ENCODE measurements around the gene SLIT3.

Gene SLIT3

DNA sequence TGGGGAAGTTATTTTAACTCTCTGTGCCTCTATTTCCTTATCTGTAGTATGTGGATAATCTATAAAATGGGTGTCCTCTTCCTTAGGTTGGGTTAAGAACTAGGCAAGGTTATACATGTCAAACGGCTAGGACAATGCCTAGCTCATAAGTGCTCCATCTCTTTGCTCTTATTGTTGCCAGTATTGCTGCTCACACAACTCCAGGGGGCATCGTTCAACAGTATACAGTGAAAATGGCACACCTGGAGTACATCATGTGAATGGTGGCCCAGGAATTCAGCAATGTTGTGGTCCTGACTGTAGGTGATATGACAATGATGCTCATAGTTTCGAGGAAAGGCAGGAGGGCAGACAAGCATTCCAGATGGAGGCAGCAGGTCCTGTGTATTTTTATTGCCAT, 30.1 kb downstream of the SLIT3 start:
- DNase-seq (ENCODE audit: low read depth in 4 of 4, low spot score in 1 of 4), result no peak

DNA sequence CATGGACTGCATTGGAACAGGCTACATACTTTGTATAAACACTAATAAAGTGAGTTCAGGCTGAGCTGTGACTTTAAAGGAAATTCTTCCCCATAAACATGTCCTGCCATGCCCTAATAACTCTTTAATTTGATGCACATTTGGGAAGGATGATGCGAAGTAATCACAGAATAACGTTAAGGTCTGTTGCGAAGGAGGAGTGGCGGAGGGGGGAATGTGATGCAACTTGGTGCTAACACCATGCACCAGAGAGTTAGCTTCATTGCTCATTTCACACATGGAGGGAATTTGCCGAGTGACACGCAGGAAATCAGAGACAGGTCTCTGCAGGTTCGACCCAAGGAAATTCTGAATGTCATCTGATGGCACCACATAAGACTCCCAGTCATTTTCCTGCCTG, 32.9 kb downstream of the SLIT3 start:
- no peak for DNase-seq (ENCODE audit: low read depth in 4 of 4, low spot score in 1 of 4)

DNA sequence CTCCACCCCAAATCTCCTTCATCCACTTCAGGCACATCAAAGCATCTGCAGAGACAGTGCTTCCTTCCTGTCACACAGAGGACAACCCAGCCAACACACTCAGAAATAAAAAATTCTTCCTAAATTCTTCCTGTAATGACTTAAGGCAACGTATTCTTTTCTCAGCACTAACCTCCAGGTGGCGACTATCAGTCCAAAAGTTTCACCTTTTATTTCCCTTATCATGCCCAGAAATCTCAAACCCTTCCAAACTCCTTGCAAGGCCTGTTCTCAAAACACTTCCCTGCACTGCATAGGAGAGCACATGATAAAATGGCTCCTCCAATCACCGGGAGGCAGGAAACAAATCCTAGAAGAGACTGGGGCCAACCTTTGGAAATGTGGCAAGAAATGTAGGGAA, 35.1 kb downstream of the SLIT3 start:
- no peak for DNase-seq (ENCODE audit: low read depth in 4 of 4, low spot score in 1 of 4)

DNA sequence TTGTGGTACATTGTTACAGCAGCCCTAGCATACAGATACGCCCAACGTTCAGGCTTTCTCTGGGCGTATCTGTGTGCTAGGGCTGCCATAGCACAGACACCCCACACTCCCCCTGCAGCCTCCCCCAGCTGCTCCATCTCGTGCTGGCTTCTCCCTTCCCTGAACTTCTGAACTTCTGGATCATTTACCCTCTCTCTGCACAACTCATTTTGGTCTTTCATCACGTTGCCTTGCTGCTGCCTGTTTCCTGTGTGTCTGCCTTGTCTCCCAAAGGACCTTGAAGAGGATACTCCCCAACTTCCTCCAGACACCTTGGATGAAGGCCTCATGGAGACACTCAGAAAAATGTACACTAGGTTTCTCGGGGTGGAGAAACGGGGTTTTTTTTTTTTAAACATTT, 37.3 kb downstream of the SLIT3 start:
- no peak for DNase-seq (ENCODE audit: low read depth in 4 of 4, low spot score in 1 of 4)

DNA sequence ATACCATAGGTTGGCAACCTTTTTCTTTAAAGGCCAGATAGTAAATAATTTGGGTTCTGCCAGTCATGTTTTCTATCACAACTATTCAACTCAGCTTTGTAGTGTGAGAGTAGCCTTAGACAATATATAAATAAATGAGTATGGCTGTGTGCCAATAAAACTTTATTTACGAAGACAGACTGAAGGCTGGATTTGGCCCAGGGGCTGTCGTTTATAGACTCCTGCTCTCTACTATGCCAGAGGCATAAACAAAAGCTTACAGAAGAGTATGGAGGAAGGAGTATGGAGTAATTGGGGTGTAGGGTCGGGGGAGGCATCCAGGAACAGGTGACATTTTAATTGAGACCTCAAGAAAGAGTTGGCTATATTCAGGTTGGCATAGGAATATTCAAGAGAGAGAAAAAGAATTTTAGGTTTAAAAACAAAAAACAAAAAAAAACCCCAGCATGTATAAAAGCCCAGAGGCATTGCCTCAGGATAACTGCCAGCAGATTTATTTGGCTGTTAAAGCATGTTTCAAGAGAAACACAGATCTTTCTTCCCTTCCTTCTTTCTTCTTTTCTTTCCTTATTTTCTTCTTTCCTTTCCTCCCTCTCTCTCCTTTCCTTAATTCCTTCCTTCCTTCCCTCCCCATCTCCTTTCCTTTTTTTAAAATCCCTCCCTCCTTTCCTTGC, 39.9 kb downstream of the SLIT3 start:
- no peak for DNase-seq (ENCODE audit: low read depth in 4 of 4, low spot score in 1 of 4)

DNA sequence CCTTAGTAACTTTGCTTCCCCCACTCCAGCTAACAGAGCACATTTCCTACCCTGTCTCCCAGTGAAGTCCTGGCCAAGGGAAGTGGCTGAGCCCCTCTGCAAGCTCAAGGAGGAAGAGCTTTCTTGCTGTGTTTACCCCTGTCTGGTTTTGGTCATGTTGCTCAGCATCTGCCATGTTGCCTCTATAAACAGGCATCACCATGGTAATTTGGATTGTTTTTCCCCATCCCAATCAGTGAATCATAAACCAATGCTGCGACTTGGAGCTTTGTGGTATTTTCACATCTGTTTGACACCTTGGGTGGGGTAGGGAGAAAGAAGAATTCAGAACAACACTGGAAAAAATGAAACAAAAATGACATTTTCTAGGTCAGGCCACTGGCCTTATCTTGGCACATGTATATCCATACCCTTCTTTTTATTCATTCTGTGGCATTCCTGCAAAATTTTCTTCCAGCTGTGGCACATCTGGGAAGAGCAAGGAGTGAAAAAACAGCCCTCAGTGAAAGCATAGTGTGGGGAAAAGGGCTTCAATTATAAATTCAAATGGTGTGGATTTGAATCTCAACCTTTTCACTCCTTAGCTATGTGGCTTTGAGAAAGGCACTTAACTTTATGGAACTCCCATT, 42.5 kb downstream of the SLIT3 start:
- DNase-seq (ENCODE audit: low read depth in 4 of 4, low spot score in 1 of 4), result no peak

DNA sequence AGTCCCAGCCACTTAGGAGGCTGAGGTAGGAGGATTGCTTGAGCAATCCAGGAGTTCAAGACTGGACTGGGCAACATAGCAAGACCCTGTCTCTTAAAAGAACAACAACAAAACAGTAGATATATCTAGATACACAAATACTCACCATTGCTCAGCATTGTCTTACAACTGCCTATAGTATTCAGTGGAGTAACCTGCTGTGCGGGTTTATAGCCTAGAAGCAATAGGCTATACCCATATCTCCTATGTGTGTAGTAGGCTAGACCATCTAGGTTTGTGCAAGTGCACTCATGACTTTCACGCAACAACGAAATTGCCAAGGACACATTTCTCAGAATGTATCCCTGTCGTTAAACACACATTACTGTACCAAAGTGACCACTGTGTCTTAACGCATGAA, 44.7 kb downstream of the SLIT3 start:
- no peak for DNase-seq (ENCODE audit: low read depth in 4 of 4, low spot score in 1 of 4)

DNA sequence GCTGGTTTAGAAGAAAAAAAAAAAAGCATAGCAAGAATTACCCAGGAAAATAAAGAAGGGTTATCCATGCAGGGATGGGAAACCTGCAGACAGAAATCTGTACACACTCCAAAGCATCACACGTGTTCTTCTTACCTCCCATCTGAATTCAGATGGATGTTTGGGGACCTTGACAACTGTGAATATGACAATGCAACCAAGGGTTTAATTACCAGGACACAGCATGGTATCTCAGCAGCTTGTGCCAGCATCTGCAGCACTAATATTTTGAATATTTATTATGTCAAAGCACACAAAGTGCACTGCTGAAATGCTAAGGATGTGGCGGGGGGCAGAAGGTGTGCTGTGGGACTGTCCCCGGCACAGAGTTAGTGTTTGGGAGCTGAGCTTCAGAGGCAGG, 47.9 kb downstream of the SLIT3 start:
- DNase-seq (ENCODE audit: low read depth in 4 of 4, low spot score in 1 of 4), result no peak

DNA sequence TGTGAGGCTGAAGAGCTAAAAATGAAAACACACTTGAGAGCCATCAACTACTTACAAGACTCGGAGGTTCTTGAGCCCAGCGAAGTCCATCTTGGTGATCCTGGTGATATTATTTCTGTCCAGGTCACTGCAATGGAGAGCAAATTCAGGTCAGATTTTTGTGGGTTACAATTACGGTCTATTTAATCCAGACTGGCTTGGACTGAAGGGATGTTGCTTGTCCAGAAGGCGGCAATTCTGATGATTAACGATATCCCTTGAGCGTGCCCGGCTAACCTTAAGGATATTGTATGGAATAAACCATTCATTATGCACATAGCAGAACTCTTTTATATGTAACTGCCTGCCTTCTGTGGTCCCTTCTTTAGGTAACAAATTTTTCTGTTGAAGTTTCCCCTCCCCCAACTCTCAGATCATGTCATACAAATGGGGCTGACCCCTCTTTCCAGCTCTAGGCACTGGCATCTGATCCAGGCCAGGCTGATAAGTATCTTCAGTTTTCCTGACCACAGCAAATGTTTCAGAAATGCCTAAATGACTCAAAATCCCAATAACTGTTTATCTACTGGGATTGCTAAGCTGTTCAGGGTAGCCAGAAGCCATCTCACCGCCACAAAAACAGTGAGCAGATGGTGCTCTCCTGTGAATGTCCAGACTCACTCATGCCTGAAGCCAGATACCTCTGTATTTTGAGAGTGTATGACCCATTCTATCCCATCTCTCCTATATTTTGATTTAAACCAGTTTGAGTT, 49.4 kb downstream of the SLIT3 start:
- no peak for DNase-seq (ENCODE audit: low read depth in 4 of 4, low spot score in 1 of 4)

DNA sequence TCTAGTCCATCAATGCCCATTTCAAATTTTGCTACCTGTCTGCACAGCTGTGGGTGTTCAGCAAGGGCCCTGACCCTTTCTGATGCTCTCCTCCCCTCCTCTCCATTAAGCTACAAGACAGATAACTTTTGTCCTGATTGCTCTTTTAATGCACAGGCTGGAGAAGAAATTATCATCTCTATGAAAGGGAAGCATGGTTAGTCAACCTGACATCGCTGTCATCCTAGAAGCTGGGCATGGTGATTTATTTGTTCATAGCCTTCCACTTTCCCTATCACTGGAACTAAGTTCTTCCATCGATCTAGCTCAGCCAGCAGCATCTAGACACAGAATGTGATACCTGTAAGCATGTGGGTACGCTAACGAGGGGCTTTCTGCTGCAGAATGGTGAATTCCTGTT, 50.1 kb downstream of the SLIT3 start:
- DNase-seq (ENCODE audit: low read depth in 4 of 4, low spot score in 1 of 4), result no peak

DNA sequence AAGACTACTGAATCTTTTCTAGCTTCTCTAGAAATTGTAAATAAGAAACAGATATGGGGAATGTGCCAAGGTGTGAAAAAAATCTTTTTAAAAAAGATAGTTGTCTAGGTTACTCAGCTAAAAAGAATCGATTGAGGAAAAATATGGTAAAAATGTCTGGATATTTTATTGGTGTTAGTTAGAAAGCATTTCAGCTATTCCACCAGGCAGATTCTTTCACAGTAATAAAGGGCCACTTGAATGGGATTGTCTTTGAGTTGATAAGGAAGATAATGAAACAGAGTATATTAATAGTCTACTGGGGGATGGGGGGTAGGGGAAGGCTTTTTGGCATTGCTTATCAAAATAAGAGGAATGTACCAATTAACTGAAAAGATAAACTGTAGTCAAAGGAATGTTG, 51.9 kb downstream of the SLIT3 start:
- DNase-seq (ENCODE audit: low read depth in 4 of 4, low spot score in 1 of 4), result no peak

DNA sequence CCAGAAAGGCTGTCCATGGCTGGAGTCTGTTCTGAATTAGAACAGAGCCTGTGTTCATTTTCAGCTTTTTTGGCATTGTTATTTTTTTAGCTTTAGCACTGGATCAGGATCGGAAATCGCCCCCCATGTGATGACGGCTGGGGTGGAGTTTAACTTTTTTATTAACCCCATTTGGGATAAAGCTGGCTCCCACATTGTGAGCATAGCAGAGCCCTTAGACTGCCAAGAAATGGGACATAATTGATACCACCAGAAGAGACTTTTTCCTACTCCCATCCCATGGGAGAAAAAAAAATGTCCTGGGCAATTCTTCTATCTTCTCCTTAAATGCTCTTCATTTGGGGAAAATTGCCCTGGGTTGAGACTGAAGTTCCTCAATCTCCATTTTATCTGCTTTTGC, 52.4 kb downstream of the SLIT3 start:
- no peak for DNase-seq (ENCODE audit: low read depth in 4 of 4, low spot score in 1 of 4)

DNA sequence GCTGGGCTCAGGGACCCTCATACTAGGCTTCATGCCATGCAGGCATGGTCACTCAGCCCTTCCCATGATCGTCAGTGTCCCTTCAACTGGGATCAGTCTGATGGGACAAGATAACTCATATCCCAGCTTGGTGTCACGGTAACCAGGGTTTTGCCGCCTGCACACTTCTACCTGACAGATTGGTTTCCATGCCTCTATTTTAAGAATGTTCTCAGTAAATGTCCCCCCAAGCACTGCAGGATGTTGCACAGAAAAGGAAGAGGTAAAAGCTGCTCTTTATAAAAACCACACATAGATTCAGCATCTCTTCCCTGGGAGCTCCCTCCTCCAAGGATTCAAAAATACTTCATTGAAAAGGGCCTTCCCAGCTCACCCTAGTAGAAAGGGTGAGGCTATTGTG, 56.1 kb downstream of the SLIT3 start:
- DNase-seq (ENCODE audit: low read depth in 4 of 4, low spot score in 1 of 4), result no peak

DNA sequence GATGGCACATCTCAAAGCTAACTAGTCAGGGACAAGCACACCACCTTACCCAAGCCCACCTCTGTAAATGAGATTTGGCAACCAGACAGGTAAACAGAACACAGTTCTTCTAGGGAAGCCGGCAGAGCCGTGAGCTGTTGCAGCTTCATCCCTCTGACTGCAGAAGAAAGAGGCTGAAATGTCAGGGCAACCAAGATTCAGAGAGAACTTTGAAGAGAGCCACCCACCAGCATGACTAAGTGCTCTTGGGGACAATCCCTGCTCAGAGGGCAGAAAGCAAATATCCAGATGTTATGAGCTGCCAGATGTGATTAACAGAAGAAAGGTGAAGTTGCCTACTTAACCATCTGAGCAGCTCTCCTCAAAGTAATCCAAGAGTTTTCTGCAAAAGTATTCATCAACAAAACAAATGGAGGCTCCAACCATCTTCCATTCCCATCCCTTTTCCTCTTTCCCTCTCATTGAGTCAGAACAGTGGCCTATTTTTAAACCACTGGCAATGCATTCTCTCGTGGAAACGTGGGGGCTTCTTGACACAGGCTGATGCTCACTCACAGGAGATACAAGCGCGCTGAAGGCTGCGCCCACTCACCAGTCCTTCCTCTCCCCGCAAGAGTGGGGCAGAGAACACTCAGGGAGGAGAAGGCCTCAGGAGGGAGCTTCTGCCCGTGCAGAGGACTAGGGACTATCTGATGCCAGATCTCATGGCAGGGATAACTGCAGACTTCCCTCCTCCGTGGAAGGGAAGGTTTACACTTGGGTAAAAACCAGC, 57.1 kb downstream of the SLIT3 start:
- DNase-seq (ENCODE audit: low read depth in 4 of 4, low spot score in 1 of 4), result no peak

DNA sequence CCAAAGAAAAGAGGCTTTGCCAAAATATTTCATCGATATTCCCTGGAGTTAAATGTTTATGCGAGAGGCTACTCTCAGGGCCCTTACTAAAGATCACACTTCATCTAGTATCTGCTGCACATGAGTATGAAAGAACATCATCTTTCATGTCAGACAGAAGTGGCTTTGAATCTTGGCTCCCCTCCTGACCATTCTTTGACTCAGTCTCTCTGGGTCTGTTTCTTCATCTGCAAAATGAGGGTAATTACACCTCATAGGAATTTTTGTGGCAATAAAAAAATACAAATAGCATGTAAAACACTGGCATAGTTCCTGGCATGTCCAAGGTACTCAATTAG, 58.1 kb downstream of the SLIT3 start:
- DNase-seq (ENCODE audit: low read depth in 4 of 4, low spot score in 1 of 4), result no peak

DNA sequence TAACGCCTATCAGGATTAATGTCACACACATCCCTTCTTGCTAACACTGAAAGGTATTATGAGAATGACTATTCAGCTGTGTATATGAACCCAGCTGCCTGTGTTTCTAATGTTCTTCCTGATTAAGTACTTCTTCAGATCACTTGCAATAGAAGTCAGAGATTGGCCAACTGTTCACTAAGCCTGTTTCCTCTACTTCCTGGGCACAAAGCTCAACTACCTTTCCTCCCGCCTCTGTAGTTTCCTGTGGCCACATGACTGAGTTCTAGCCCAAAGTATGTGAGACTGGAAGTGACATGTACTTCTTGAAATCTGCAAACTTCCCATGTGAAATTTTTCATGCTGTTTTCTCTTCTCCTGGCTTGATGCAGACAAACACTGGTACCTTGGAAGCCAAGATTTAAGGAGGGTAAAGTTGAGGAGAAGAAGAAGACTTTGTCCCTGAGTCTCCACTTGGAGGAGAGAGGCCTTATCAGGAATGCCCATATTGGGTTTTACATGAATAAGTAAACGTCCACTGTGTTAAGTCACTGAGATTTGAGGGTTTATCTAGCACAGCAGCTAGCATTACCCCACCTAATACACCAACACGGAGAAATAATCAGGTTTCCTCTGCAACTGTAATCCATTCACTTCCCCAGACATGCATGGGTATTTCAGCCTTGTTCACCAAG, 58.6 kb downstream of the SLIT3 start:
- DNase-seq (ENCODE audit: low read depth in 4 of 4, low spot score in 1 of 4), result no peak

DNA sequence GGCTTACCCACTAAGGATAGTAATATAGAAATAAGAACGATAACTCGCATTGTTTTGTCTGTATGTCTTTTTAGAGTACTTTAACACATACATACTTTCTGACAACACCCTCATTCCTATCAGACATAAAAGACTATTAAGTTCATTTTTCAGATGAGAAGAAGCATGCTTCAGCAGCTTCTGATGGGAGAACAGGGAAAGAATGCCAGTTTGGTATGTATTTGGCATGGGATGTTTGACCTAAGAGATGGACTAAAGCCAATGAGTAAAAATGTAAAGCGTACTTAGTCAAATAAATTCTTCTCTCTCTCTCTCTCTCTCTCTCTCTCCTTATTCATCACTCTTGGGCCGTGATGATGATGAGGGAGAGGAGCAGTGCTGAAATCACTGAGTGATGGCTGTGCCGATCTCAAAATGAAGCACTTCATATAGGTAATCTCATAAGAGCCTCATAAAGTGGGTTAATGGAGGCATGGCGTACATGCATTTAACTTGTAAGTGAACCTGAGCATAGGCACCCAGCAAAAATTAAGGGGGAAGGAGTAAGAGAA, 71.5 kb downstream of the SLIT3 start:
- DNase-seq (ENCODE audit: low read depth in 4 of 4, low spot score in 1 of 4), result no peak

DNA sequence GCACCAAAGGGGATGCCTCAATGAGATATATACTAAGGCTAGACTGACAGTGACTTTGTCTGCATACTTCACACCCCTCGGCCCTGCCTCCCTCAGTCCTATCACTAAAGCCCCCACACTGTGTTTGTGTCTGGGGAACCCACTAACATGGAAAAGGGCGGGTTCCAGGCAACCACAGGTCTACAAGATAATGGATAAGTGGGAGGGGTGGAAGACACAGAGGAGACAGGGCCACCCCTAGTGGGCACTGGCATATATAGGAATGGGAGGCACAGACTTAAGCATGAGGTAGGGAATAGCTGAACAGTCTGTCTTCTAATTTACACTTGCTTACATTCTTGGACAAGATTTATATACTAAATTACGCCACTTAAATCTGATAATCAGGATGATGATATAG, 74.0 kb downstream of the SLIT3 start:
- DNase-seq (ENCODE audit: low read depth in 4 of 4, low spot score in 1 of 4), result no peak

DNA sequence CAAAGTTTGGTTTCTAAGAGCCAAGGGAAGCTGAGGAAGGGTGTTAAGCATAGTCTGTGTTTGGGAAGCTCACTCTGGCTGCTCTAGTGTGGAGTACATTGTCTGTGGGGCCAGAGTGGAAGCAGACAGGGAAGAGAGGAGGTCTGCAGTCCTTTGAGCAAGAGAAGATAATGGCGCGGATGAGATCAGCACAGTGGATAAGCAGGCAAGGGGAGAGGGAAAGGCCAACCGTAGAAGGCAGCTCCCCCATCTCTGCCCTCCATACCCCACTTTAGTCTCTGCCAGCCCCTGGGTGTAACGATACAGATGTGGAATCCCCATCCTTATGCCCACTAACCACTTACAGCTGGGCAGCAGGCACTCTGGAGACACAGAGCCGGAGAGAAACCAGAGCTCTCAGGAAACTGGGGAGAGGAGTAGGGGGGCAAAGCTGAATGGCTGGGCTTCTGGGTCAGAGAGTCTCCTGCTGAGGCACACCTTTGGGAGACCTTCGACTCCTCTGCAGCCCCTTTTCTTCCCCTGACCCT, 75.0 kb downstream of the SLIT3 start:
- DNase-seq (ENCODE audit: low read depth in 4 of 4, low spot score in 1 of 4), result no peak

DNA sequence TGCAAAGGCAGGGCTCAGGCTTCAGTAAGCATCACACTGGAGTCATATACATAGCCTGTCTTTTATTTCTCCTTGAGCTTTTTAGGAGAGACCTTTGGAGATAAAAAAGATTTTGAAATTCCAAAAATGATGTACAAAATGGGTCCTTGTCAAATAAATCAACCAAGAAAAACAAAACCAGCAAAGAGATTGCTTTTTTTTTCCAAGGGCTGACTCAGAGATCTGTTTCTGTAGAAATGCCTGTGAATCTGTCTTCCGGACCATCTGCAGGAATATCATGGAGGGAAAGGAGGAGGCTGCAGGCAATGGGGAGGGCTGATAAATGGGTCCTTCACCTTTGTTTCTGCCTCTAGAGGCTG, 77.4 kb downstream of the SLIT3 start:
- no peak for DNase-seq (ENCODE audit: low read depth in 4 of 4, low spot score in 1 of 4)
